SK-N-SH (cell line): ENCODE results near the gene DZIP3. TPM values are rescaled to one million over a fixed set of nuclear protein-coding genes. Genes with fewer than 3 reads are reported as not detected.

Experiments
- CTCF ChIA-PET: fragments of 300-600, 350-600 bp; formaldehyde crosslinking; extraction: SDS; loops from one replicate; lab custom pipeline; 2021; lab: Yijun Ruan, JAX
- POLR2A ChIA-PET: fragments of 350-600 bp; sonication (Branson Sonifier 250); formaldehyde crosslinking; extraction: SDS; loops from one replicate; lab custom pipeline; 2020; ENCODE audit warnings: antibody characterized with exemption, inconsistent platforms; lab: Yijun Ruan, JAX
- DNase-seq: peaks from one replicate; pipeline ENCODE4 v3.0.0; 2012
- H2AFZ ChIP-seq: fragments of 200-600 bp; sonication (generic); 2 replicates; pipeline ENCODE4 v1.8.1; 2016; ENCODE audit warnings: antibody characterized with exemption, mild to moderate bottlenecking, low read depth
- H3F3A ChIP-seq: fragments of 200-600 bp; sonication (generic); replicated peaks from 2 replicates; pipeline ENCODE3; 2016; ENCODE audit warnings: antibody characterized with exemption, mild to moderate bottlenecking; ENCODE audit not compliant: insufficient read depth
- H3K27ac ChIP-seq, 2 experiments: fragments of 200-500 bp in 1 of 2; fragments of 200-600 bp in 1 of 2; sonication (Bioruptor generic) in 1 of 2; sonication (generic), shearing (Covaris generic) in 1 of 2; 2 replicates each; pipeline versions ENCODE4 v1.5.1 to v1.6.1; 2014 to 2016; ENCODE audit warnings: low read depth in 2 of 2, inconsistent platforms in 1 of 2, low read length in 1 of 2, mild to moderate bottlenecking in 1 of 2, mixed read lengths in 1 of 2
- H3K27me3 ChIP-seq: fragments of 200-600 bp; sonication (generic), shearing (Covaris generic); 2 replicates; pipeline ENCODE4 v1.6.1; 2016; ENCODE audit warnings: mixed run types; ENCODE audit not compliant: insufficient read depth
- H3K36me3 ChIP-seq, 2 experiments: fragments of 200-500 bp in 1 of 2; fragments of 200-600 bp in 1 of 2; sonication (Bioruptor generic) in 1 of 2; sonication (generic) in 1 of 2; replicated peaks in 1 of 2; 2 replicates each; pipeline versions ENCODE3 to v1.5.1; 2014 to 2016; ENCODE audit warnings: low read length in 1 of 2, mild to moderate bottlenecking in 1 of 2; ENCODE audit not compliant: insufficient read depth in 2 of 2, control insufficient read depth in 1 of 2
- H3K4me1 ChIP-seq, 2 experiments: fragments of 200-500 bp in 1 of 2; fragments of 200-600 bp in 1 of 2; sonication (Bioruptor generic) in 1 of 2; sonication (generic), shearing (Covaris generic) in 1 of 2; 2 replicates each; pipeline versions ENCODE4 v1.5.1 to v1.6.1; 2014 to 2016; ENCODE audit warnings: low read depth in 1 of 2, low read length in 1 of 2, mixed run types in 1 of 2; ENCODE audit not compliant: insufficient read depth in 2 of 2, control insufficient read depth in 1 of 2
- H3K4me2 ChIP-seq: fragments of 200-600 bp; sonication (generic), shearing (Covaris generic); 2 replicates; pipeline ENCODE4 v1.6.1; 2017; ENCODE audit warnings: mixed run types
- H3K4me3 ChIP-seq, 2 experiments: fragments of 200-500 bp in 1 of 2; fragments of 200-600 bp in 1 of 2; sonication (Bioruptor generic) in 1 of 2; sonication (generic), shearing (Covaris generic) in 1 of 2; 2 replicates each; pipeline versions ENCODE4 v1.5.1 to v1.8.1; 2014 to 2016; ENCODE audit warnings: low read depth in 2 of 2, inconsistent platforms in 1 of 2, low read length in 1 of 2, mild to moderate bottlenecking in 1 of 2, mixed read lengths in 1 of 2, moderate library complexity in 1 of 2
- H3K79me2 ChIP-seq: fragments of 200-600 bp; sonication (generic); 2 replicates; pipeline ENCODE4 v1.8.1; 2017; ENCODE audit warnings: mild to moderate bottlenecking; ENCODE audit not compliant: insufficient read depth
- H3K9ac ChIP-seq: fragments of 200-600 bp; sonication (generic); 2 replicates; pipeline ENCODE4 v1.6.1; 2017; ENCODE audit warnings: mixed run types
- H3K9me2 ChIP-seq: fragments of 200-600 bp; sonication (generic); 2 replicates; pipeline ENCODE4 v1.6.1; 2017; ENCODE audit warnings: mixed run types
- H3K9me3 ChIP-seq: fragments of 200-600 bp; sonication (generic); 2 replicates; pipeline ENCODE4 v1.6.1; 2017; ENCODE audit warnings: mixed run types, mild to moderate bottlenecking, moderate library complexity
- H4K20me1 ChIP-seq: fragments of 200-600 bp; sonication (generic); 2 replicates; pipeline ENCODE4 v1.6.1; 2017; ENCODE audit warnings: mild to moderate bottlenecking, mixed run types; ENCODE audit not compliant: insufficient read depth
- CHD2 ChIP-seq: fragments of 150-350 bp; IDR thresholded peaks from 2 replicates; pipeline ENCODE4 v1.6.1; 2018; ENCODE audit warnings: low read length; ENCODE audit not compliant: partially characterized antibody
- ELF1 ChIP-seq: IDR thresholded peaks from 2 replicates; pipeline ENCODE4 v1.4.0; 2012
- EP300 ChIP-seq, 2 experiments: IDR thresholded peaks; 2 replicates each; pipeline versions ENCODE4 v1.4.0 to v1.6.1; 2012; ENCODE audit warnings: borderline replicate concordance in 1 of 2, low read depth in 1 of 2, low read length in 1 of 2
- FOSL2 ChIP-seq: IDR thresholded peaks from 2 replicates; pipeline ENCODE4 v1.4.0; 2012; ENCODE audit warnings: low read depth, mild to moderate bottlenecking, moderate library complexity, borderline replicate concordance
- FOXJ3 ChIP-seq: sonication (generic); formaldehyde crosslinking; IDR thresholded peaks from 2 replicates; pipeline ENCODE4 v1.5.1; 2020; ENCODE audit warnings: mild to moderate bottlenecking, missing genetic modification reagents
- FOXM1 ChIP-seq: IDR thresholded peaks from 2 replicates; pipeline ENCODE4 v1.4.0; 2012; ENCODE audit warnings: low read depth, mild to moderate bottlenecking
- GABPA ChIP-seq: IDR thresholded peaks from 2 replicates; pipeline ENCODE4 v1.4.0; 2012; ENCODE audit warnings: low read depth, mild to moderate bottlenecking
- JUND ChIP-seq: IDR thresholded peaks from 2 replicates; pipeline ENCODE4 v1.4.0; 2012
- NFIC ChIP-seq: IDR thresholded peaks from 2 replicates; pipeline ENCODE4 v1.4.0; 2012; ENCODE audit warnings: borderline replicate concordance
- NRF1 ChIP-seq: IDR thresholded peaks from 2 replicates; pipeline ENCODE4 v1.6.1; 2012; ENCODE audit warnings: low read depth, mild to moderate bottlenecking, low read length
- RAD21 ChIP-seq: IDR thresholded peaks from 2 replicates; pipeline ENCODE4 v1.6.1; 2012; ENCODE audit warnings: mild to moderate bottlenecking, low read length
- RXRA ChIP-seq: IDR thresholded peaks from 2 replicates; pipeline ENCODE4 v1.4.0; 2012; ENCODE audit warnings: low read depth, mild to moderate bottlenecking, borderline replicate concordance
- SIN3A ChIP-seq: IDR thresholded peaks from 2 replicates; pipeline ENCODE4 v1.6.1; 2012; ENCODE audit warnings: low read depth, mild to moderate bottlenecking, low read length, moderate library complexity, borderline replicate concordance
- TAF1 ChIP-seq: IDR thresholded peaks from 2 replicates; pipeline ENCODE4 v1.6.1; 2012; ENCODE audit warnings: low read depth, mild to moderate bottlenecking, low read length, moderate library complexity, borderline replicate concordance
- TCF12 ChIP-seq: IDR thresholded peaks from 2 replicates; pipeline ENCODE4 v1.4.0; 2012
- WGBS: methylation state at CpG from one replicate; pipeline ENCODE4 v1.1.6; 2017; ENCODE audit warnings: low lambda C conversion rate; 5-methylcytosine and 5-hydroxymethylcytosine counted together
- polyA plus RNA-seq, 3 experiments: library from polyadenylated mRNA; depleted of rRNA; stranded (reverse); fragments of >200 nt; gene quantifications; 2 replicates each; pipeline ENCODE4 v1.2.3, GENCODE V29; 2012
- TF ChIP-seq, protein P1 (sequence below): IDR thresholded peaks from 2 replicates; pipeline ENCODE4 v1.4.0; 2012; ENCODE audit warnings: low read depth
- TF ChIP-seq, protein P2 (sequence below): IDR thresholded peaks from 2 replicates; pipeline ENCODE4 v1.6.1; 2012; ENCODE audit warnings: mild to moderate bottlenecking, low read depth, low read length, moderate library complexity
- TF ChIP-seq, protein P3 (sequence below): IDR thresholded peaks from 2 replicates; pipeline ENCODE4; 2012

Gene DZIP3
- polyA plus RNA-seq, 1 of the 3 experiments (the other 2 are of a cell fraction), result 6.3 TPM

DNA sequence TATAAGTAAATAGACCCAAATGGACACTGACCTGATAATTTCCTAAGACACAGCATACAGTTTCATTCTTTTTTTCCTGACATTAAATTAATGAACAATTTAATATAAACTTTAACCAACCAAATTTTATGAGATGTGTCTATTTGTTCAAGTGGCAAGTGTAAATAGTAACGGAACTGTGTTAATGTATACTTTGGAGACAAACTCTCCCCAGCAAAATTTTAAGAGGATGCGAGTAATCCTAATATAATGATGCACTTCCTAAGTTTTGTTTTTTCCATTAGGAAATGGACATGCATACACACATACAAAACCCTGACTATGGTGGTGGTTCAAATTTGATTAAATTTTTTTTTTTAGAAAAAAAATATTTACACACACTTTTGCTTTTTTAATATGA is 40.6 kb upstream of the DZIP3 start:
- Histone ChIP-seq H2AFZ (no peak overlapping the region), H3K4me2 (no peak overlapping the region), H3K9me2 (no peaks in the 10 kb centered on the region), H3K4me1 (peaks cover 0 to 2% of the 10 kb centered on the region in 2 experiments; a peak in 2 of 4 replicates), H3K36me3 (peaks cover 28 to 39% of the 10 kb centered on the region in 2 experiments), H3K27me3 (no peaks in the 10 kb centered on the region), H3K9me3 (no peaks in the 10 kb centered on the region), H3K4me3 (no peak overlapping the region), H3F3A (peaks cover 11% of the 10 kb centered on the region), H3K9ac (no peak overlapping the region), H3K79me2 (no peaks in the 10 kb centered on the region), H3K27ac (no peak overlapping the region), H4K20me1 (no peaks in the 10 kb centered on the region)
- DNase-seq, result no peak
- no peak for TF ChIP-seq GABPA
- TF ChIP-seq EP300 (IDR thresholded peaks at IDR 0.05; ENCODE audit: borderline replicate concordance in 1 of 2, low read depth in 1 of 2, low read length in 1 of 2), result no peak
- TF ChIP-seq TAF1, result no peak
- no peak for TF ChIP-seq CHD2
- no peak for TF ChIP-seq NFIC
- no peak for TF ChIP-seq FOSL2
- no peak for TF ChIP-seq RAD21
- TF ChIP-seq, protein P1, sequence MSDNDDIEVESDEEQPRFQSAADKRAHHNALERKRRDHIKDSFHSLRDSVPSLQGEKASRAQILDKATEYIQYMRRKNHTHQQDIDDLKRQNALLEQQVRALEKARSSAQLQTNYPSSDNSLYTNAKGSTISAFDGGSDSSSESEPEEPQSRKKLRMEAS, result no peak
- TF ChIP-seq, protein P2, sequence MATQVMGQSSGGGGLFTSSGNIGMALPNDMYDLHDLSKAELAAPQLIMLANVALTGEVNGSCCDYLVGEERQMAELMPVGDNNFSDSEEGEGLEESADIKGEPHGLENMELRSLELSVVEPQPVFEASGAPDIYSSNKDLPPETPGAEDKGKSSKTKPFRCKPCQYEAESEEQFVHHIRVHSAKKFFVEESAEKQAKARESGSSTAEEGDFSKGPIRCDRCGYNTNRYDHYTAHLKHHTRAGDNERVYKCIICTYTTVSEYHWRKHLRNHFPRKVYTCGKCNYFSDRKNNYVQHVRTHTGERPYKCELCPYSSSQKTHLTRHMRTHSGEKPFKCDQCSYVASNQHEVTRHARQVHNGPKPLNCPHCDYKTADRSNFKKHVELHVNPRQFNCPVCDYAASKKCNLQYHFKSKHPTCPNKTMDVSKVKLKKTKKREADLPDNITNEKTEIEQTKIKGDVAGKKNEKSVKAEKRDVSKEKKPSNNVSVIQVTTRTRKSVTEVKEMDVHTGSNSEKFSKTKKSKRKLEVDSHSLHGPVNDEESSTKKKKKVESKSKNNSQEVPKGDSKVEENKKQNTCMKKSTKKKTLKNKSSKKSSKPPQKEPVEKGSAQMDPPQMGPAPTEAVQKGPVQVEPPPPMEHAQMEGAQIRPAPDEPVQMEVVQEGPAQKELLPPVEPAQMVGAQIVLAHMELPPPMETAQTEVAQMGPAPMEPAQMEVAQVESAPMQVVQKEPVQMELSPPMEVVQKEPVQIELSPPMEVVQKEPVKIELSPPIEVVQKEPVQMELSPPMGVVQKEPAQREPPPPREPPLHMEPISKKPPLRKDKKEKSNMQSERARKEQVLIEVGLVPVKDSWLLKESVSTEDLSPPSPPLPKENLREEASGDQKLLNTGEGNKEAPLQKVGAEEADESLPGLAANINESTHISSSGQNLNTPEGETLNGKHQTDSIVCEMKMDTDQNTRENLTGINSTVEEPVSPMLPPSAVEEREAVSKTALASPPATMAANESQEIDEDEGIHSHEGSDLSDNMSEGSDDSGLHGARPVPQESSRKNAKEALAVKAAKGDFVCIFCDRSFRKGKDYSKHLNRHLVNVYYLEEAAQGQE, result no peak
- TF ChIP-seq TCF12, result no peak
- TF ChIP-seq NRF1, result no peak
- TF ChIP-seq ELF1, result no peak
- TF ChIP-seq, protein P3, sequence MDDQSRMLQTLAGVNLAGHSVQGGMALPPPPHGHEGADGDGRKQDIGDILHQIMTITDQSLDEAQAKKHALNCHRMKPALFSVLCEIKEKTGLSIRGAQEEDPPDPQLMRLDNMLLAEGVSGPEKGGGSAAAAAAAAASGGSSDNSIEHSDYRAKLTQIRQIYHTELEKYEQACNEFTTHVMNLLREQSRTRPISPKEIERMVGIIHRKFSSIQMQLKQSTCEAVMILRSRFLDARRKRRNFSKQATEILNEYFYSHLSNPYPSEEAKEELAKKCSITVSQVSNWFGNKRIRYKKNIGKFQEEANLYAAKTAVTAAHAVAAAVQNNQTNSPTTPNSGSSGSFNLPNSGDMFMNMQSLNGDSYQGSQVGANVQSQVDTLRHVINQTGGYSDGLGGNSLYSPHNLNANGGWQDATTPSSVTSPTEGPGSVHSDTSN, result no peak
- no peak for TF ChIP-seq RXRA
- no peak for TF ChIP-seq FOXM1
- TF ChIP-seq JUND, result no peak
- TF ChIP-seq SIN3A, result no peak
- no peak for TF ChIP-seq FOXJ3 (CRISPR knock-in tag)
- CTCF ChIA-PET, result no interaction called here
- POLR2A ChIA-PET, result no interaction called here
- 92% methylated on average over 2 of the region's 2 CpGs for WGBS
